Naive thymus-derived CD4-positive, alpha-beta T cell (primary cell): ENCODE data around the gene PLEKHM2. TPM values are rescaled to one million over a fixed set of nuclear protein-coding genes. Genes with fewer than 3 reads are reported as not detected.
"Not testable (repeated sequence)": the region's sequence is repeated elsewhere in the genome, so short reads cannot be mapped to it uniquely, and the experiment has no call there.

Source experiments
- ATAC-seq: fragments of 150-1000 bp; cut with Tn5 transposase; 2 replicates; pipeline ENCODE4 v1.10.0; 2021; ENCODE audit warnings: mild to moderate bottlenecking, moderate library complexity
- CTCF ChIA-PET: fragments of 350-600 bp; sonication (Branson Sonifier 250); formaldehyde crosslinking; loops from one replicate; lab custom pipeline; 2021; ENCODE audit warnings: antibody characterized with exemption; lab: Charles Lee
- POLR2A ChIA-PET: fragments of 350-600 bp; sonication (Branson Sonifier 250); formaldehyde crosslinking; loops from one replicate; lab custom pipeline; 2021; ENCODE audit warnings: antibody characterized with exemption, inconsistent platforms; lab: Charles Lee
- DNase-seq, 9 donors: peaks; one replicate each; pipeline versions ENCODE4 v3.0.0 to v3.0.0-alpha.2; 2020 to 2022; ENCODE audit warnings: mixed read lengths in 1 of 9
- H3K27ac ChIP-seq: one replicate; pipeline ENCODE4 v1.7.0; 2013; ENCODE audit warnings: mild to moderate bottlenecking, low read depth, low read length, moderate library complexity
- H3K27me3 ChIP-seq, 2 donors: one replicate each; pipeline ENCODE4 v1.7.0; 2013; ENCODE audit warnings: low read length in 2 of 2, mild to moderate bottlenecking in 2 of 2, moderate library complexity in 2 of 2; ENCODE audit not compliant: control insufficient read depth in 2 of 2, insufficient read depth in 2 of 2
- H3K36me3 ChIP-seq, 3 experiments: 1 replicate in 2 of 3; 2 replicates in 1 of 3; pipeline ENCODE4 v1.7.0; 2013; ENCODE audit warnings: low read length in 3 of 3, mild to moderate bottlenecking in 3 of 3, moderate library complexity in 1 of 3; ENCODE audit not compliant: insufficient read depth in 3 of 3, control insufficient read depth in 2 of 3
- H3K4me1 ChIP-seq, 2 donors: one replicate each; pipeline ENCODE4 v1.7.0; 2013; ENCODE audit warnings: low read length in 2 of 2, mild to moderate bottlenecking in 2 of 2, moderate library complexity in 1 of 2; ENCODE audit not compliant: control insufficient read depth in 2 of 2, insufficient read depth in 2 of 2
- H3K4me3 ChIP-seq: 2 replicates; pipeline ENCODE4 v1.7.0; 2013; ENCODE audit warnings: mild to moderate bottlenecking, low read length
- H3K9me3 ChIP-seq, 3 experiments: 1 replicate in 2 of 3; 2 replicates in 1 of 3; pipeline ENCODE4 v1.7.0; 2013; ENCODE audit warnings: low read length in 3 of 3; ENCODE audit not compliant: control insufficient read depth in 2 of 3
- H3K27ac Mint-ChIP-seq, 9 donors: one replicate each; pipeline ENCODE4 v1.8.0; 2020 to 2022; ENCODE audit warnings: mixed read lengths in 9 of 9, mild to moderate bottlenecking in 8 of 9, moderate library complexity in 5 of 9, inconsistent platforms in 2 of 9
- H3K27me3 Mint-ChIP-seq, 5 donors: one replicate each; pipeline ENCODE4 v1.8.0; 2021 to 2022; ENCODE audit warnings: mixed read lengths in 5 of 5, mild to moderate bottlenecking in 1 of 5
- H3K36me3 Mint-ChIP-seq, 5 donors: one replicate each; pipeline ENCODE4 v1.8.0; 2020 to 2022; ENCODE audit warnings: mixed read lengths in 5 of 5, mild to moderate bottlenecking in 3 of 5, inconsistent platforms in 1 of 5
- H3K4me1 Mint-ChIP-seq, 7 donors: one replicate each; pipeline ENCODE4 v1.8.0; 2020 to 2022; ENCODE audit warnings: mixed read lengths in 7 of 7, mild to moderate bottlenecking in 3 of 7, inconsistent platforms in 1 of 7
- H3K4me3 Mint-ChIP-seq, 10 donors: one replicate each; pipeline ENCODE4 v1.8.0; 2020 to 2022; ENCODE audit warnings: mild to moderate bottlenecking in 10 of 10, mixed read lengths in 10 of 10, moderate library complexity in 6 of 10, inconsistent platforms in 2 of 10
- H3K9me3 Mint-ChIP-seq, 11 donors: one replicate each; pipeline ENCODE4 v1.8.0; 2020 to 2022; ENCODE audit warnings: mixed read lengths in 11 of 11, mild to moderate bottlenecking in 4 of 11, inconsistent platforms in 1 of 11, moderate library complexity in 1 of 11
- intact Hi-C, 2 donors: fragments of 100-400 bp; cut with micrococcal nuclease; formaldehyde crosslinking; loops; one replicate each; pipeline ENCODE4 v1.15.1; 2023
- polyA plus RNA-seq, 2 donors: library from polyadenylated mRNA; unstranded; fragments of 300-500 nt; fragmentation: Illumina TruSeq; gene quantifications; one replicate each; pipeline ENCODE4 v1.2.3, GENCODE V29; 2021
- total RNA-seq, 6 experiments: library from RNA in 5 of 6; stranded (reverse) in 5 of 6; gene quantifications; 1 replicate in 5 of 6; 2 replicates in 1 of 6; pipeline ENCODE4 v1.2.3 and lab custom pipeline; 2021 to 2026

Gene PLEKHM2
- total and polyA plus RNA-seq, 7 experiments from 2014 or later = 4.3 to 78.6 (median 58.5) TPM

DNA sequence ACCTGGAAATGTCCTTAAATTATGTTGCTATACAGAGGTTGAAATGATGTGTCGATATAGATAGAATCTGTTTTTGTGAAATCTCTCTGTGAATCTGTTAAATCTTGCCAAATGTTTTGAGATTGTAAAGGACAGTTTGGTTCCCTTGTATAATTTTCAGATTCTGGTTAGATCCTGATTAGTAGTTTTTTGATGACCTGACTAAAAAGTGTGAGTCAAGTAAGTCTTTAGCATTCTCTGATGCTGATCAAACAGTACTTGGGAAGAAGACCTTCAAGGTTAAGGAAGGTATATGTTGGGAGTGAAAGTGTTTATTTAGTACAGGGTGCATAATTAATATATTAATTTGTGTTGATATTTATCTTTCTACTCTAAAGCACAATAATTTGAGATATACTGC is 34.2 kb upstream of the PLEKHM2 start:
- intact Hi-C loops = no loop called here
- ATAC-seq (no peak), DNase-seq (no peak)
- no peaks in the 10 kb centered on the region for H3K4me1 ChIP-seq
- no peak overlapping the region for H3K4me3 ChIP-seq
- no peaks in the 10 kb centered on the region for H3K9me3 Mint-ChIP-seq
- ChIA-PET CTCF (no interaction called here), POLR2A (no interaction called here)
- peaks cover 0 to 34% (median 19%) of the 10 kb centered on the region in 5 donors for H3K36me3 Mint-ChIP-seq
- no peak overlapping the region for H3K27ac ChIP-seq
- peaks cover 7 to 53% (median 10%) of the 10 kb centered on the region in 3 experiments for H3K36me3 ChIP-seq
- H3K27me3 Mint-ChIP-seq = no peaks in the 10 kb centered on the region
- peaks cover 0 to 8% (median 0%) of the 10 kb centered on the region in 7 donors for H3K4me1 Mint-ChIP-seq
- no peak overlapping the region for H3K27ac Mint-ChIP-seq
- no peaks in the 10 kb centered on the region for H3K9me3 ChIP-seq
- H3K4me3 Mint-ChIP-seq = no peak overlapping the region
- no peaks in the 10 kb centered on the region for H3K27me3 ChIP-seq

GRCh38 chr1:15650433-15650832 is 33.7 kb upstream of the PLEKHM2 start:
- Mint-ChIP-seq H3K9me3 (no peaks in the 10 kb centered on the region), H3K27ac (no peak overlapping the region), H3K4me3 (no peak overlapping the region), H3K27me3 (no peaks in the 10 kb centered on the region), H3K4me1 (peaks cover 0 to 5% (median 0%) of the 10 kb centered on the region in 7 donors), H3K36me3 (peaks cover 0 to 29% (median 14%) of the 10 kb centered on the region in 5 donors)
- intact Hi-C loops = no loop called here
- Histone ChIP-seq H3K27ac (no peak overlapping the region), H3K9me3 (no peaks in the 10 kb centered on the region), H3K36me3 (peaks cover 7 to 50% (median 10%) of the 10 kb centered on the region in 3 experiments), H3K27me3 (no peaks in the 10 kb centered on the region), H3K4me3 (no peak overlapping the region), H3K4me1 (no peaks in the 10 kb centered on the region)
- no peak for DNase-seq
- ATAC-seq = no peak
- ChIA-PET POLR2A (no interaction called here), CTCF (no interaction called here)

DNA sequence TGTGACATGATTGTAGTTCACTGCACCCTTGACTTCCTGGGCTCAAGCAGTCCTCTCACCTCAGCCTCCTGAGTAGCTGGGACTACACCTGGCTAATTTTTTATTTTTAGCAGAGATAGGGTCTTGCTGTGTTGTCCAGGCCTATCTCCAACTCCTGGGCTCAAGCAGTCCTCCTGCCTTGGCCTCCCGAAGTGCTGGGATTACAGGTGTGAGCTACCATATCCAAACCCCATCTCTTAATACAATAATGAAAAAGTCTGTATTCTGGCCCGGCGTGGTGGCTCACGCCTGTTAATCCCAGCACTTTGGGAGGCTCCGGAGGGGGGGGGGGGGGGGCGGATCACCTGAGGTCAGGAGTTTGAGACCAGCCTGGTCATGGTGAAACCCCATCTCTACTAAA is 32.0 kb upstream of the PLEKHM2 start:
- H3K9me3 Mint-ChIP-seq, H3K4me3 Mint-ChIP-seq, H3K27ac Mint-ChIP-seq, H3K4me1 ChIP-seq, CTCF ChIA-PET, H3K27me3 ChIP-seq, H3K4me3 ChIP-seq, DNase-seq, intact Hi-C loops, H3K27ac ChIP-seq, H3K27me3 Mint-ChIP-seq, ATAC-seq, POLR2A ChIA-PET, H3K4me1 Mint-ChIP-seq, H3K9me3 ChIP-seq: not testable (repeated sequence)
- H3K36me3 Mint-ChIP-seq = peaks cover 0 to 38% (median 22%) of the 10 kb centered on the region in 5 donors
- H3K36me3 ChIP-seq = peaks cover 7 to 44% (median 17%) of the 10 kb centered on the region in 3 experiments

- ChIA-PET CTCF (interaction anchor here (1.4 kb wide), 1 partner anchor 87 kb away, joined by 4 read pairs; no protein-coding TSS in a partner anchor), POLR2A (interaction anchor here (0.6 to 0.8 kb wide), 2 partner anchors 43 to 64 kb away, joined by 3 read pairs; no protein-coding TSS in a partner anchor)
- H3K4me1 ChIP-seq = no peaks in the 10 kb centered on the region
- peaks cover 11 to 44% (median 22%) of the 10 kb centered on the region in 3 experiments for H3K36me3 ChIP-seq
- Mint-ChIP-seq H3K27ac (peak overlapping the region in 1 of 9 donors; percentile 81), H3K4me1 (peaks cover 0 to 12% (median 0%) of the 10 kb centered on the region in 7 donors), H3K36me3 (peaks cover 0 to 43% (median 22%) of the 10 kb centered on the region in 5 donors), H3K27me3 (no peaks in the 10 kb centered on the region), H3K4me3 (no peak overlapping the region), H3K9me3 (no peaks in the 10 kb centered on the region)
- H3K27me3 ChIP-seq = no peaks in the 10 kb centered on the region
- H3K4me3 ChIP-seq = no peak overlapping the region
- no peak for ATAC-seq
- intact Hi-C loops = no loop called here
- no peak overlapping the region for H3K27ac ChIP-seq
- no peaks in the 10 kb centered on the region for H3K9me3 ChIP-seq
- no peak for DNase-seq
Observed at GRCh38 chr1:15654091-15654690, 29.9 kb upstream of the PLEKHM2 start.

- no peak overlapping the region for H3K4me3 Mint-ChIP-seq
- H3K36me3 Mint-ChIP-seq = peaks cover 15 to 54% (median 27%) of the 10 kb centered on the region in 5 donors
- ChIA-PET POLR2A (no interaction called here), CTCF (no interaction called here)
- no peak for ATAC-seq
- intact Hi-C loops = no loop called here
- no peaks in the 10 kb centered on the region for H3K4me1 ChIP-seq
- no peak overlapping the region for H3K27ac ChIP-seq
- no peaks in the 10 kb centered on the region for H3K27me3 ChIP-seq
- peaks cover 0 to 12% (median 0%) of the 10 kb centered on the region in 7 donors for H3K4me1 Mint-ChIP-seq
- H3K9me3 Mint-ChIP-seq = no peaks in the 10 kb centered on the region
- no peak overlapping the region for H3K4me3 ChIP-seq
- H3K36me3 ChIP-seq = peaks cover 4 to 51% (median 22%) of the 10 kb centered on the region in 3 experiments
- no peaks in the 10 kb centered on the region for H3K27me3 Mint-ChIP-seq
- H3K9me3 ChIP-seq = no peaks in the 10 kb centered on the region
- peak overlapping the region in 2 of 9 donors; percentile 55 to 64 for H3K27ac Mint-ChIP-seq
- no peak for DNase-seq
Observed at GRCh38 chr1:15656464-15656863, 27.7 kb upstream of the PLEKHM2 start.

DNA sequence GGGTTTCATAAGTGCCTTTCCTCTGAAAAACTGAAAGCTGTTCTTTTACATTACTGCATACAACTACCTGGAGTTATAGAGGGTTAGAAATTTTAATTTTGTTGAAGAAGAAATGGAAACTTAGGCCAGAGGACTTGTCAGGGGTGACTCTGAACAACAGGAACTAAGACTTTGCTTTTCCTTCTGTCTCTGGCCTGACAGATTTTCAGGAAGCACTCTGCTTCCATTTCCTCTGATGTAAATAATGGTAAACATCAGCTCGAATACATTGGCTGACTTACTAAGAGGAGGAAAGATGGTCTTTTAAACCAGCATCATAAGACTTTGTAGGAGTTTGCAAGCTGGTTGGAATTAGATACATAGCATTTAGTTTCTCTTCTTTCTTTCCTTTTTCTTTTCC is 27.1 kb upstream of the PLEKHM2 start:
- Histone ChIP-seq H3K27ac (no peak overlapping the region), H3K9me3 (no peaks in the 10 kb centered on the region), H3K36me3 (peaks cover 7 to 47% (median 16%) of the 10 kb centered on the region in 3 experiments), H3K4me1 (no peaks in the 10 kb centered on the region), H3K27me3 (no peaks in the 10 kb centered on the region), H3K4me3 (no peak overlapping the region)
- POLR2A ChIA-PET = no interaction called here
- intact Hi-C loops = no loop called here
- H3K27me3 Mint-ChIP-seq = no peaks in the 10 kb centered on the region
- CTCF ChIA-PET = interaction anchor here (0.6 kb wide), 1 partner anchor 25 kb away, joined by 3 read pairs; no protein-coding TSS in a partner anchor
- ATAC-seq (no peak), DNase-seq (no peak)
- H3K4me1 Mint-ChIP-seq = peaks cover 0 to 12% (median 0%) of the 10 kb centered on the region in 7 donors
- H3K36me3 Mint-ChIP-seq = peaks cover 15 to 56% (median 27%) of the 10 kb centered on the region in 5 donors
- no peak overlapping the region for H3K4me3 Mint-ChIP-seq
- H3K27ac Mint-ChIP-seq = peak overlapping the region in 3 of 9 donors; percentile 5 to 64 (median 60)
- H3K9me3 Mint-ChIP-seq = no peaks in the 10 kb centered on the region
